OCI-LY7 (cell line): ENCODE measurements around the gene GPSM1.

Experiments used
- CTCF ChIP-seq: fragments of 200-600 bp; sonication (generic); conservative IDR thresholded peaks from 2 replicates; pipeline ENCODE4 v1.5.1; 2014; ENCODE audit warnings: mild to moderate bottlenecking, antibody characterized with exemption, low read length, moderate library complexity, mixed read lengths
- EZH2phosphoT487 ChIP-seq: fragments of 200-600 bp; sonication (generic); IDR thresholded peaks from 2 replicates; pipeline ENCODE4 v1.6.1; 2018; ENCODE audit warnings: low read depth, borderline replicate concordance, mild to moderate bottlenecking, mixed run types, antibody characterized with exemption, low read length, moderate library complexity, mixed read lengths

- TF ChIP-seq CTCF: no peak
- no peak for TF ChIP-seq EZH2phosphoT487
These were observed 52.1 kb downstream of the GPSM1 start for GRCh38 chr9:136379401-136379800.
